ENCODE measurements around the gene LCNL1. TPM values are rescaled to one million over a fixed set of nuclear protein-coding genes. Genes with fewer than 3 reads are reported as not detected.
A peak's percentile ranks its signal among the peaks of the same experiment; 100 is the strongest.

The LCNL1 gene
- total and polyA plus RNA-seq, 2 of the 13 experiments (the other 11 are each of a cell fraction or from before 2014, with no cell fraction given): not detected

DNA sequence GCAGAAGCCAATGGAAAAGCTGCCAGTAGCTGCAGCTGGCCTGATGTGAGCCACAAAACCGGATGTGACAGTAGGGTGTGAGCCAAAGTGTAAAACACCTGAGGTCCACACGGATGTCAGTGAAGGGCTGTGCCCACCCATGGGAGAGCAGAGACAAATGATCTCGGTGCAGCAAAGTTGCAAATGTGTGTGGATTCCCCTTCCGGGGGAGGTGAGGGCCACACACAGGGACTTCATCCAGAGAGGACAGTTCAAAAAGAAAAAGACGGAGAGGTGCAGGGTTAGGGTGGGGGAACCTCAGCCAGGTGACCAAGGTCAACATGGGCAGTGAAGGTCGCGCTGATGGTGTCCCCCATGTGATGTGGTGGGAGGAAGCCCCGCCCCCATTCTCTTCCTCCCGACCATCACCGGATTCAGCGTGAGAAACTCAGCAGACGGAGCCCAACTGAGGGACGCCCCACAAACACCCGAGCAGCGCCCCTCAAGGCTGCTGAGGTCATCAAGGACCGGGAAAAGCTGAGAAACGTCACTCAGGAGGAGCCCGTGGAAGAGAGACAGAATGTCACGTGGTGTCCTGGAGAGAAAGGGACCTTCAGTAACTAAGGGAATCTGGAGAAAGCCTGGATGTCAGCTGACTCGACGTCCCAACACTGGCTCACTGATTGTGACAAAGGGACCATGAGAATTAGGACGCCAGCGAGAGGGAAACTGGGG, 16.9 kb upstream of the LCNL1 start:
- Histone ChIP-seq H3K9ac (ENCODE audit: insufficient read depth, low read depth, low read length) (no peak overlapping the region), H3K4me2 (ENCODE audit: low read depth, low read length) (no peak overlapping the region), H3K79me2 (ENCODE audit: insufficient read depth, low read length) (no peaks in the 10 kb centered on the region), H3K4me3 (replicated peaks in 1 of 3; ENCODE audit: insufficient read depth in 1 of 3, low read depth in 2 of 3, low read length in 3 of 3) (no peak overlapping the region), H3K27ac (ENCODE audit: extremely low read length, insufficient read depth, low read length) (no peak overlapping the region), H4K20me1 (ENCODE audit: insufficient read depth, low read length) (no peaks in the 10 kb centered on the region), H3K4me1 (ENCODE audit: insufficient read depth, low read length) (peaks cover 32% of the 10 kb centered on the region), H3K36me3 (replicated peaks in 1 of 2; ENCODE audit: control insufficient read depth in 1 of 2, insufficient read depth in 2 of 2, low read length in 2 of 2) (no peaks in the 10 kb centered on the region), H3K27me3 (ENCODE audit: control insufficient read depth in 1 of 2, insufficient read depth in 2 of 2, low read length in 2 of 2) (peaks cover 25 to 58% of the 10 kb centered on the region in 2 experiments), H3K9me3 (ENCODE audit: low read length) (no peaks in the 10 kb centered on the region), H2AFZ (ENCODE audit: low read length) (no peak overlapping the region)
- no TSS peak for BruUV-seq (replicated peaks)
- intact Hi-C loops (cut with micrococcal nuclease; ENCODE audit: unreplicated experiment) (no loop called here), in situ Hi-C loops (cut with HindIII; ENCODE audit: extremely low pct_ligation_motif_present, low pct_unique_long_range_greater_than_20kb) (no loop called here)
- 22% methylated on average over 13 of the region's 23 CpGs for WGBS (ENCODE audit: low lambda C conversion rate)
- ChIA-PET CTCF (ENCODE audit: low intra/inter-chr PET ratio, low total read pairs) (no interaction called here), POLR2A (interaction anchor here (1.2 kb wide), 1 partner anchor 16 kb away, joined by 4 read pairs; no protein-coding TSS in a partner anchor)
- ATAC-seq: no peak
- peak; percentile 63 for TF ChIP-seq USF2 (IDR thresholded peaks at IDR 0.05; ENCODE audit: low read depth, low read length)
- no peak for TF ChIP-seq USF2 (CRISPR knock-in tag; IDR thresholded peaks at IDR 0.05; ENCODE audit: borderline replicate concordance)
- no peak for TF ChIP-seq ZNF891 (CRISPR knock-in tag; IDR thresholded peaks at IDR 0.05)
- peak; percentile 36; the same call in 1 of the 2 replicates for TF ChIP-seq CREB1 (IDR thresholded peaks at IDR 0.05)
- TF ChIP-seq CREB1 (CRISPR knock-in tag; IDR thresholded peaks at IDR 0.05): no peak
- TF ChIP-seq FOSL1 (CRISPR knock-in tag; IDR thresholded peaks at IDR 0.05; ENCODE audit: borderline replicate concordance): no peak
- TF ChIP-seq MTF1 (CRISPR knock-in tag; IDR thresholded peaks at IDR 0.05): no peak
- TF ChIP-seq RAD51 (IDR thresholded peaks at IDR 0.05; ENCODE audit: borderline replicate concordance): peak; percentile 53; the same call in 1 of the 2 replicates
- FAIRE-seq: no peak
- DNase-seq (ENCODE audit: low spot score): no peak
